HG03135 (cell line): Measurements from ENCODE around the gene SLC7A8.

Experiments used
- ATAC-seq: cut with Tn5 transposase; IDR thresholded peaks from one replicate; pipeline ENCODE4 v1.9.1; 2021; ENCODE audit warnings: mild to moderate bottlenecking, moderate library complexity; ENCODE audit not compliant: unreplicated experiment

The SLC7A8 gene

GRCh38 chr14:23183158-23183470, 346 bp downstream of the SLC7A8 start:
- ATAC-seq: no peak

- ATAC-seq: no peak
These were observed 895 bp downstream of the SLC7A8 start for GRCh38 chr14:23182372-23183157.

DNA sequence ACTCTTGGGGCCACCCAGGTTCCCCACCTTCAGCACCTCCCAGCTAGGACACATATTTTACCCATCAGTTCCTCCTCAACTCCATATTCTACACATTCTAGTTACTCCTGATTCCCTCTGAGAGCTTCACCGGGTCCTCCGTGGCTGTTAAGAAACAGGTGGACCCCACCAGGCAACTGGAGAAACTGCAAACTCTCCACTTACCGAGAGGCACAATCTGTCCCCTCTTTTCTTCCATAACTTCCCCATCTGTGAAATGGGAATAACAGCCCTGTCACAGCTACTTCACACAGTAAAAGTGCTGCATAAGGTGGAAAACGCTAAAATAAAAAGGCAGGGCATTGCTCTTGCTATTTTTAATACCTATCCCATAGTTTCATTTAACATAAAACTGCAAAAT, 1.5 kb downstream of the SLC7A8 start:
- ATAC-seq: no peak

DNA sequence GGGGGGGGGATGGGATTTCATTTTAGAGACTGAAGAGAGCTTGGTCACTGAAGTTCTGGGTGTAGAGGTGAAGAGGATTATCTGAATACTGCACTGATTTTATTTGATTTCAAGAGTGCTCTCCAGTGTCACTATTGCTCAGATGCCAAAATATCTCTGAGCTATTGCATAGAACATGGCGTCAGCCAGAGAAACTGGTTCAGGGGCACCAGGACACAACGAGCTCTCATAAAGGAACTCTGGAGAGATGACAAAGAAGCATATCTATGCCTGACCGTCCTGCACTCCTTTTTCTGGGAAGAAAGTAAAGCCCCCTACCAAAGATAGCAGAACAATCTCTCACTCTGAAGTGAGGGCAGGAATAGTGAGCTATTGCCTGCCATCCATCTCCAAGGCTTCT, 2.0 kb downstream of the SLC7A8 start:
- ATAC-seq: no peak

- no peak for ATAC-seq
These were observed 6.3 kb downstream of the SLC7A8 start for GRCh38 chr14:23177181-23177580.

DNA sequence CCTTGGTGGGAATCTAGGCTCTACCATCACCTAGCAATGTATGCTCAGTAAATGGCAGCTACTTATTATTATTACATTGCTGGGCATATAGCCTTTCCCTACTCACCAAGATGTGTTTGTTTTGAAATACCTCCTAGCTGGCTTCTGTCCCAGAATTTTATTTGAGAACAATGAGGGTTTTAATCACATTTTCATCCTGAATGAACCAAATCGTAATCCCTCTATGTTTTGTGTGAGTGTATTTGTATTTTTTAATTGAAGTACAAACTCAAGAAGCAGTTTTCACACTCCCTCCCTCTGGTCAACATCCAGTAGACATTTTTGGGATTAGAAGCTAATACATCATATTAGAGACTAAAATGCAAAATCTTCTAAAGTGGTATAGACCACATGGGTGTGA, 7.6 kb downstream of the SLC7A8 start:
- no peak for ATAC-seq

DNA sequence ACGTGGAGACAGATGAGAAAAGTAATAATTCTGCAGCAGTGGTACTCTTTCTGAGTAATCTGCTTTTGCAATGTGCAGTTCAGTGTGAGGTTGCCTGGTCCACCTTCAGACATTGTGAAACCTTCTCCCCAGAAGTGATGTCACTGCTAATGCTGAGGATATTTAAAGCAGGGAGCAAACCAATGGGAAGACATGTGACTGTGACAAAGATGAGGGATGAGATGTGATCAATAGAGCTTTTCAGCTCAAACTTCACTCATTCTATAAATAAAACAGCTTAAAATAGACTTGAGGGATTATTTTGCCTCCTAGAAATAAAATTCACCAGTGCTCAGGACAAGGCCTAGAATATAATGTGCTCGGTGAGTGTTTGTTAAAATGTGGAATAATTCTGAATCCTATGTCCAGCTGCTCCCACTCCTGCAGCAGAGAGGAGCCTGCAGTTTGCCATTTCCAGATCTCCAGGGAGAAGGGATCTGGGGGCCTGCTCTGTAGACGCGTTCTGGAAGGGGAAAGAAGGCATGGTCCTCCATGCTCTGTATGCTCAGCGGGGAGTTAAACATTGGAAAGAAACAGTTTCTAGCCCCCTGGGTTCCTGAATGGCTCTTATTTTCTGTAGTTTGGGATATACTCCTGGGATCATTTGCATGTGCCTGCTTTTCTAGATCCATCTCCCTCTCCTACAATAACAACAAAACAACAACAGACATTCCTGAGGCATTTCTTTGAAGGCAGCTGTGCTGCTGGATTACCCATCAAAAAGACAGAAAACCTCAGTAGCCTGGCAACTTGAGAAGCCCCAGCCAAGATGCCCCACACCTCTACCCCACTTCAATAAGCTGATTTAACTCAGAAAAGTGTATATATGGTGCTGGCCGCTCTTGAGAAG, 8.9 kb downstream of the SLC7A8 start:
- ATAC-seq: no peak

DNA sequence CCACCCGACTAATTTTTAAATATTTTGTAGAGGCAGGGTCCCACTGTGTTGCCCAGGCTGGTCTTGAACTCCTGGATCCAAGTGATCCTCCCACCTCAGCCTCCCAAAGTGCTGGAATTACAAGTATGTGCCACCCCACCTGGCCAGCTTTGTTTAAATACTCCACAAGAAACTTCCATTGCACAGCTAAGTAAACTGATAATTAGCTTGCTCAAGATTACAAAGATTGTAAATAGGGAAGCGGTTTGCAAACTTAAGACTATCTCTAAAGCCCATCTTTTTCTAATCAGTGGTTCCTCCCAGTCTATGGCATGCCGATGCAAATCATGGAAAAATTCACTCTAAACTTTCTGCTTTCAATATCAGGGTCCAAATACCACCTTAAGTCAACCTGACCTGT, 9.7 kb downstream of the SLC7A8 start:
- no peak for ATAC-seq

GRCh38 chr14:23173031-23173430, 10.4 kb downstream of the SLC7A8 start:
- ATAC-seq: no peak

DNA sequence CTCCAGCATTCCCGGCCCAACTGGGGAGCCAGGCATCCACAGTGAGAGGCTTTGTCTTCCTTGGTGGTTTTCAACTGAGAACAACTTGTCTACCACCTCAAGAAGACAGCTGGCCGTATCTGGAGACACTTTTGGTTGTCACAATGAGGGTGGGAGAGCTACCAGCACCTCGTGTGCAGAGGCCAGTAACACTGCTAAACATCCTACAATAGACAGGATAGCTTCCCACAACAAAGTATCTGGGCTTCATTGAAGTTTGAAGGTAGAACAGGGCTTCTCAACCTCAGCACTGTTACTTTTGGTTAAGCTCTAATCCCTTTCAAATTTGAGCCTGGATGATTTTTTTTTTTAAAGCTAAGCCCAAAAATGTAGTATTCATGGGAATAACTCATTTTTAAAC, 10.9 kb downstream of the SLC7A8 start:
- ATAC-seq: no peak

DNA sequence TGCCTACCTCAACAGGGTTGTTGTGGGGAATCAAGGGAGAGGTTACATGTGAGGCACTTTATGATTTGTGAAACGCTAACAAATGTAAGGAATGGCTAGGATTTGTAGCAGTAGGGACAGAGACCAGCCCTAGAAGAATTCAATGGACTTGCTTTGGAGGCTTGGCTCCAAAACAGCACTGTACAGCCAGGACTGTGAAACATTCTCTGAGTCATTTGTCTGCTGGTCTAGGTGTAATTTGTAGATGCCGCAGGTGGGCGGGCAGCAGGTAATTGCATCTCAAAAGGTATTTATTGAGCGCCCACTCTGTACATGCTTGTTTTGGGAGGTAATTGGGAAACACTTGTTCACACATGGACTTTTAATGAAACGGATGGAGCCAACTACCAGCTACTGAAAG, 11.4 kb downstream of the SLC7A8 start:
- ATAC-seq: no peak

DNA sequence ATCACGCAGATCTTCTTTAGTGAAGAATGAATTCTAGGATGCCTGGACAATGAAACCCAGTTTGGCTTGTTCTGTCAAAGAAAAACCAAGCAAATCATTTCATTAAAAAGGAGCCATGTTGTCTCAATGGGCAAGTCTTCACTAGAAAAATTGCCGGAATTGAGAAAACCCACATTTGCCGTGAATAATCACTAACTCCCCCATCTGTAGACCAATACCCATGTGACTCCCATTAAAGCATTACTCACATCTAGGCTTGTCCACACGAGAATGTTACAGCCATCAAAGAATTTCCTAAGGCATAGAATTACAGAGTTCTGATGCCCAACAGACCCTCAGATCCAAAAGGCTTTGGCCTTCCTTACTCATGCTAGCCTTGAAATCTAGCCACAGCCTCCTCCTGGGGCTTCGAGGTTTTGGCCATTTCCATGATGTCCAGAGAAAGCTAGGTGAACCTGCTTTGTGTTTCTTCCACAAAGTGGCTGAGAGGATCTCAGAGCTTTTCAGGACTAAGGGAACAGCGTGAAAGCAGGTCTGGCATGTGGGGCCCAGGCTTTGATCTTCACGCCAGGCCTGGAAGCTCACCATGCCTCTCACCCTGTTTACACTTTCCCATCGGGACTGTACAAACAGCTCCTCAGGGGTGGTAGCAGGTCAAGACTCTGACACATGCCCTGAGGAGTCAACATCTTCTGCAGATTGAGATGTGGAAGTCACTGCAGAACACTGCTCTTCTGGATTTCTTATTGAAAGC, 12.1 kb downstream of the SLC7A8 start:
- no peak for ATAC-seq

DNA sequence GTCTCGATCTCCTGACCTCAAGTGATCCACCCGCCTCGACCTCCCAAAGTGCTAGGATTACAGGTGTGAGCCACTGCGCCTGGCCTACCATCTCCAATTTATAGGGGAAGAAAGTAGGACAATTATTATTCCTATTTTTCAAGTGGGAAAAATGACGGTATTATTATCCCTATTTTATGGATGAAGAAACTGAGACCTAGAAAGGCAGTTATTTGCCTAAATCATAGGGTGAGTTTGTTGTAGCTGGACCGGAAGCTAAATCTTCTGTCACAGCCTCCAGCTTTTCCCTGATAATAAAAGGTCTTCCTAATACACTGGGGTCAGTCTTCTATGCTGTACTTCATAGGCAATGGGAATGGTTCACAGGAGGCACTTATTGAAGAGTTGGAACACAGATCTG, 13.8 kb downstream of the SLC7A8 start:
- no peak for ATAC-seq

- no peak for ATAC-seq
These were observed 15.2 kb downstream of the SLC7A8 start for GRCh38 chr14:23168246-23168645.

GRCh38 chr14:23167116-23167847, 16.2 kb downstream of the SLC7A8 start:
- ATAC-seq: no peak

DNA sequence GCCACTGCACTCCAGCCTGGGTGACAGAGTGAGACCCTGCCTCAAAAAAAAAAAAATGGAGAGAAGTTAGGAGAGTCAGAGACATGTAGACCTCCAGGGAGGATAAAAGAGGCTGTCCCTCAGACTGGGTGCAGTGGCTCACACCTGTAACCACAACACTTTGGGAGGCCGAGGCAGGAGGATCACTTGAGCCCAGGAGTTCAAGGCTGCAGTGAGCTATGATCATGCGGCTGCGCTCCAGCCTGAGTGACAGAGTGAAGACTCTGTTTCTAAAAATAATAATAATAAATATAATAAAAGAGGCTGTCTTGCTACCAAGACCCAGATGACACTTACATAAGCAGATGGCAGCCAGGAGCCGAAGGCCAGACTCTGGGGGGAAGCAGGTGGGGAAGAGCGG, 18.5 kb downstream of the SLC7A8 start:
- no peak for ATAC-seq

DNA sequence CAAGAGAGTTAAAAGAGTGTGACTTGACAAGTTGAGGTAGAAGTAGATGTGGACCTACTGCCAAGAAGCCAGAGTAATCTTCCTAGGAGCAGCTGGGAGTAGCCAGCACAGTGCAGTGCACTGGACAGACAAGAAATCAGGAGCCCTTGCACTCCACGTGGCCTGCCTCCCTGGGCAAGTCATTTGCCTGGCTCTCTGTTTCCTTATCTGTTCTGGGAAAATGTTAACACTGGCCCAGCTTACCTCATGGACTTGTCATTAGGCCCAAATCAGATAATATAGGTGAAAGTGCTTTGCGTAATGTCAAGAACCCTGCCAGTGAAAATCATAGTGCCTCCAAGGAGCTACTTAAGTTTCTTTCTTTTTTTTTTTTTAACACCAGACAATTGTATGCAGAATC, 19.2 kb downstream of the SLC7A8 start:
- ATAC-seq: no peak

DNA sequence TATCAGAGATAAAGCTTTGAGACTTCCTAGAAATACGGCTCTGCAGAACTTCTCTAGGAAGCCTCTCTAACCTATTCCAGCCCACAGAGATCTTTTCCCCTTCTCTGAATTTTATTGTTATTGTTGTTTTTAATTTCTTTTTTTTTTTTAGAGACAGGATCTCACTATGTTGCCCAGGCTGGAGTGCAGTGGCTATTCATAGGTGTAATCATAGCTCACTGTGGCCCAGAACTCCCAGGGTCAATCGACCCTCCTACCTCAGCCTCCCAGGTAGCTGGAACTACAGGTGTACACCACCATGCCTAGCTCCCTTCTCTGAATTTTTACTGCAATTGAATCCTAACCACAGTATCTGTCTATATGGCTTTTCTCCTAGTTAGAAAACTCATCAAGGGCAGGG, 19.6 kb downstream of the SLC7A8 start:
- no peak for ATAC-seq

DNA sequence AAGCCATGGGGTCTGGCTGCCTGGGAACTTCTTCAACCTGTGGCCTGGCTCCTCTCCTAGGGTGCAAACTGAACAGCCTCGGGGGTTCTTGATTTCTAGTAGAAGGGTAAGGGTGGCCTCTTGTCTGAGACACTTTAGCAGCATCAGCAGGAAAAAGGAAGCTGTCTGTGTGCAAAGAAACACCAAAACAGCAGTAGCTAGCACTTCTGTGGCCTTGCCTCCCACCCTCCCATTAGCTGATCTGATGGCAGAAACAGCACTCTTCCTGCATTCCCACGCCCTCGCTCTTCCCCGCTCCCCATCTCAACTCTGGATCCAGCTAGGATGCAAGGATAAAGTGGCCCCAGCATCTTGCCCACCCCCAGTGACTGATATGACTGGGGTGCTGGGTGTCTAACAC, 20.7 kb downstream of the SLC7A8 start:
- ATAC-seq: no peak

- no peak for ATAC-seq
These were observed 21.5 kb downstream of the SLC7A8 start for GRCh38 chr14:23162005-23162404.

- no peak for ATAC-seq
These were observed 22.4 kb downstream of the SLC7A8 start for GRCh38 chr14:23160924-23161522.
